ENCODE results near the gene COG2. TPM values are rescaled to one million over a fixed set of nuclear protein-coding genes. Genes with fewer than 3 reads are reported as not detected.

COG2 gene
- total and polyA plus RNA-seq, 2 of the 13 experiments (the other 11 are each of a cell fraction or from before 2014, with no cell fraction given) = 16.8 to 36.3 TPM

DNA sequence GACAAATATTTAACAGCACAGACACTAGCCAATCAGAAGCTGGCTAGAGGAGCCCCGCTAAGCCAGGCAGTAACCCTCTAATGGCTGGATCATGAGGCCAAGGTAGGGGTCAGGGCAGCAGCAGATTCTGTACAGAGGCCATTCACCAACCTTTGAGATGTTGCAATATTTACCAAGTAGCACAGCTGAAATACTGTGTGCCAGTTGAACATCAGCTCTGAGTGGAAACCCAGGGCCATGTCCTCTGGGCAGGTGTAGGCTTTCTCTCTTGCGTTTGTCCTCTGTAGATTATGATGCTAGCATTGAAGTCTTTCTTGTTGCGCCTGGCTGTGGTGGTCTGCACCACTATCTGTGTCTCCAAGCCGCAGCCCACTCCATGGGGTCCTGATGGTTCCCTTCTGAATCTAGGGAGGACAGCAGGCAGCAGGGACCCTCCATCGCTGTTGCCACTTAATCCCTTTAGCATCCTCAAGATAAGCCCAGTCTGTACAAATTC lies 2.5 kb upstream of the COG2 start (continued):
- TF ChIP-seq, protein P1, sequence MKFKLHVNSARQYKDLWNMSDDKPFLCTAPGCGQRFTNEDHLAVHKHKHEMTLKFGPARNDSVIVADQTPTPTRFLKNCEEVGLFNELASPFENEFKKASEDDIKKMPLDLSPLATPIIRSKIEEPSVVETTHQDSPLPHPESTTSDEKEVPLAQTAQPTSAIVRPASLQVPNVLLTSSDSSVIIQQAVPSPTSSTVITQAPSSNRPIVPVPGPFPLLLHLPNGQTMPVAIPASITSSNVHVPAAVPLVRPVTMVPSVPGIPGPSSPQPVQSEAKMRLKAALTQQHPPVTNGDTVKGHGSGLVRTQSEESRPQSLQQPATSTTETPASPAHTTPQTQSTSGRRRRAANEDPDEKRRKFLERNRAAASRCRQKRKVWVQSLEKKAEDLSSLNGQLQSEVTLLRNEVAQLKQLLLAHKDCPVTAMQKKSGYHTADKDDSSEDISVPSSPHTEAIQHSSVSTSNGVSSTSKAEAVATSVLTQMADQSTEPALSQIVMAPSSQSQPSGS (CRISPR knock-in tag; IDR thresholded peaks at IDR 0.05) = peak; percentile 88
- TF ChIP-seq MTF1 (CRISPR knock-in tag; IDR thresholded peaks at IDR 0.05) = no peak
- TF ChIP-seq AKAP8 (CRISPR knock-in tag; IDR thresholded peaks at IDR 0.05) = no peak
- no peak for TF ChIP-seq SP4 (CRISPR knock-in tag; IDR thresholded peaks at IDR 0.05)
- no peak; the same call in 1 of the 2 replicates for TF ChIP-seq ARID2 (CRISPR knock-in tag; IDR thresholded peaks at IDR 0.05; ENCODE audit: borderline replicate concordance)
- no peak for TF ChIP-seq ONECUT2 (CRISPR knock-in tag; IDR thresholded peaks at IDR 0.05)
- TF ChIP-seq, protein P2, sequence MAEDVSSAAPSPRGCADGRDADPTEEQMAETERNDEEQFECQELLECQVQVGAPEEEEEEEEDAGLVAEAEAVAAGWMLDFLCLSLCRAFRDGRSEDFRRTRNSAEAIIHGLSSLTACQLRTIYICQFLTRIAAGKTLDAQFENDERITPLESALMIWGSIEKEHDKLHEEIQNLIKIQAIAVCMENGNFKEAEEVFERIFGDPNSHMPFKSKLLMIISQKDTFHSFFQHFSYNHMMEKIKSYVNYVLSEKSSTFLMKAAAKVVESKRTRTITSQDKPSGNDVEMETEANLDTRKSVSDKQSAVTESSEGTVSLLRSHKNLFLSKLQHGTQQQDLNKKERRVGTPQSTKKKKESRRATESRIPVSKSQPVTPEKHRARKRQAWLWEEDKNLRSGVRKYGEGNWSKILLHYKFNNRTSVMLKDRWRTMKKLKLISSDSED (CRISPR knock-in tag; IDR thresholded peaks at IDR 0.05) = no peak
- TF ChIP-seq, protein P3, sequence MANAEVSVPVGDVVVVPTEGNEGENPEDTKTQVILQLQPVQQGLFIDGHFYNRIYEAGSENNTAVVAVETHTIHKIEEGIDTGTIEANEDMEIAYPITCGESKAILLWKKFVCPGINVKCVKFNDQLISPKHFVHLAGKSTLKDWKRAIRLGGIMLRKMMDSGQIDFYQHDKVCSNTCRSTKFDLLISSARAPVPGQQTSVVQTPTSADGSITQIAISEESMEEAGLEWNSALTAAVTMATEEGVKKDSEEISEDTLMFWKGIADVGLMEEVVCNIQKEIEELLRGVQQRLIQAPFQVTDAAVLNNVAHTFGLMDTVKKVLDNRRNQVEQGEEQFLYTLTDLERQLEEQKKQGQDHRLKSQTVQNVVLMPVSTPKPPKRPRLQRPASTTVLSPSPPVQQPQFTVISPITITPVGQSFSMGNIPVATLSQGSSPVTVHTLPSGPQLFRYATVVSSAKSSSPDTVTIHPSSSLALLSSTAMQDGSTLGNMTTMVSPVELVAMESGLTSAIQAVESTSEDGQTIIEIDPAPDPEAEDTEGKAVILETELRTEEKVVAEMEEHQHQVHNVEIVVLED (CRISPR knock-in tag; IDR thresholded peaks at IDR 0.05; ENCODE audit: borderline replicate concordance) = no peak; the same call in 1 of the 2 replicates
- no peak for TF ChIP-seq HOXA9 (CRISPR knock-in tag; IDR thresholded peaks at IDR 0.05; ENCODE audit: borderline replicate concordance)
- TF ChIP-seq ATF7-NPFF (CRISPR knock-in tag; IDR thresholded peaks at IDR 0.05; ENCODE audit: low read depth) = no peak
- TF ChIP-seq, protein P4, sequence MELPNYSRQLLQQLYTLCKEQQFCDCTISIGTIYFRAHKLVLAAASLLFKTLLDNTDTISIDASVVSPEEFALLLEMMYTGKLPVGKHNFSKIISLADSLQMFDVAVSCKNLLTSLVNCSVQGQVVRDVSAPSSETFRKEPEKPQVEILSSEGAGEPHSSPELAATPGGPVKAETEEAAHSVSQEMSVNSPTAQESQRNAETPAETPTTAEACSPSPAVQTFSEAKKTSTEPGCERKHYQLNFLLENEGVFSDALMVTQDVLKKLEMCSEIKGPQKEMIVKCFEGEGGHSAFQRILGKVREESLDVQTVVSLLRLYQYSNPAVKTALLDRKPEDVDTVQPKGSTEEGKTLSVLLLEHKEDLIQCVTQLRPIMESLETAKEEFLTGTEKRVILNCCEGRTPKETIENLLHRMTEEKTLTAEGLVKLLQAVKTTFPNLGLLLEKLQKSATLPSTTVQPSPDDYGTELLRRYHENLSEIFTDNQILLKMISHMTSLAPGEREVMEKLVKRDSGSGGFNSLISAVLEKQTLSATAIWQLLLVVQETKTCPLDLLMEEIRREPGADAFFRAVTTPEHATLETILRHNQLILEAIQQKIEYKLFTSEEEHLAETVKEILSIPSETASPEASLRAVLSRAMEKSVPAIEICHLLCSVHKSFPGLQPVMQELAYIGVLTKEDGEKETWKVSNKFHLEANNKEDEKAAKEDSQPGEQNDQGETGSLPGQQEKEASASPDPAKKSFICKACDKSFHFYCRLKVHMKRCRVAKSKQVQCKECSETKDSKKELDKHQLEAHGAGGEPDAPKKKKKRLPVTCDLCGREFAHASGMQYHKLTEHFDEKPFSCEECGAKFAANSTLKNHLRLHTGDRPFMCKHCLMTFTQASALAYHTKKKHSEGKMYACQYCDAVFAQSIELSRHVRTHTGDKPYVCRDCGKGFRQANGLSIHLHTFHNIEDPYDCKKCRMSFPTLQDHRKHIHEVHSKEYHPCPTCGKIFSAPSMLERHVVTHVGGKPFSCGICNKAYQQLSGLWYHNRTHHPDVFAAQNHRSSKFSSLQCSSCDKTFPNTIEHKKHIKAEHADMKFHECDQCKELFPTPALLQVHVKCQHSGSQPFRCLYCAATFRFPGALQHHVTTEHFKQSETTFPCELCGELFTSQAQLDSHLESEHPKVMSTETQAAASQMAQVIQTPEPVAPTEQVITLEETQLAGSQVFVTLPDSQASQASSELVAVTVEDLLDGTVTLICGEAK (IDR thresholded peaks at IDR 0.05) = no peak
- TF ChIP-seq, protein P4 (CRISPR knock-in tag; IDR thresholded peaks at IDR 0.05) = no peak; the same call in 1 of the 2 replicates
- no peak for TF ChIP-seq NR1H2 (CRISPR knock-in tag; IDR thresholded peaks at IDR 0.05; ENCODE audit: borderline replicate concordance, low read depth)
- no peak for TF ChIP-seq TP53 (CRISPR knock-in tag; conservative IDR thresholded peaks at IDR 0.05)
- no peak for TF ChIP-seq ZNF484 (CRISPR knock-in tag; IDR thresholded peaks at IDR 0.05; ENCODE audit: borderline replicate concordance, low read depth)
- TF ChIP-seq SP1 (IDR thresholded peaks at IDR 0.05) = no peak
- no peak for TF ChIP-seq SP1 (CRISPR knock-in tag; IDR thresholded peaks at IDR 0.05)
- TF ChIP-seq ESRRA (CRISPR knock-in tag; IDR thresholded peaks at IDR 0.05; ENCODE audit: low read depth) = peak; percentile 82
